PC-3 (cell line): ENCODE results near the gene KIDINS220.

Experiments
- EZH2 ChIP-seq: fragments of 300-600 bp; sonication (generic); IDR thresholded peaks from one replicate; pipeline ENCODE4 v1.6.1; 2017; ENCODE audit warnings: antibody characterized with exemption, mild to moderate bottlenecking, low read length; ENCODE audit not compliant: unreplicated experiment
- TF ChIP-seq, protein P1 (sequence below): fragments of 300-600 bp; sonication (generic); conservative IDR thresholded peaks from 2 replicates; pipeline ENCODE4 v1.5.1; 2017; ENCODE audit warnings: antibody characterized with exemption, low read depth, mild to moderate bottlenecking, low read length

DNA sequence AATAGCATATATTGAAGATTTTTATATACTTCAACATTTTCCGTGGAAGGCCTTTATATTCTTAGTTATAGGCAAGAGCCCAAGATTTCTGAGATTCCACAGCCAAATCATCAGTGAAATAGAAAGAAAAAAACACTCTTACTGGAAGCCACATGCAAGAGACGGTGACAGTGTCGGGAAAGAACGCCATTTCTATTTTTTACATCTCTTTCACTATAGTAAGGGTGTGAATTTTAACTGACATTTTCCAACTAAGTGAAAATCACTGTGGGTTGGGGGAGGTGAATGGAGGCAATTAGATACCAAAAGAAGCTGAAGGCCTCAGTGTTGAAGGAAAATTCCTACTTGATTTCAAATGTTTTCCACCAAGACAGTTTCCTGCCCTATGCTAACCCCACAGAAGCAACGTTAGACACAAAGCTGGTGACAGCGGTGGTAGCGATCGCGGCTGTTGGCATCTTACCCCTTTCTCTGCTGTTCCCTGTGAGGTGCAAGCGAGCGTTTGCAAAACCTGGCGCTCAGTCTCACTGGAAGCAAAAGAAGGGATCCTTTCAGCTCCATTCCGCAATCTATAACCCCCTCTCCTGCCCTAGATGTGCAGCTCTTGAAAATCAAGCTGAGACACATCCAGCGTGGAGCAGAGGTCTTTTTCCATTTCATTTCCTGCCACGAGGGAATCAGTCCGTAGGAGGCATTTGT is 135.6 kb downstream of the KIDINS220 start:
- TF ChIP-seq, protein P1, sequence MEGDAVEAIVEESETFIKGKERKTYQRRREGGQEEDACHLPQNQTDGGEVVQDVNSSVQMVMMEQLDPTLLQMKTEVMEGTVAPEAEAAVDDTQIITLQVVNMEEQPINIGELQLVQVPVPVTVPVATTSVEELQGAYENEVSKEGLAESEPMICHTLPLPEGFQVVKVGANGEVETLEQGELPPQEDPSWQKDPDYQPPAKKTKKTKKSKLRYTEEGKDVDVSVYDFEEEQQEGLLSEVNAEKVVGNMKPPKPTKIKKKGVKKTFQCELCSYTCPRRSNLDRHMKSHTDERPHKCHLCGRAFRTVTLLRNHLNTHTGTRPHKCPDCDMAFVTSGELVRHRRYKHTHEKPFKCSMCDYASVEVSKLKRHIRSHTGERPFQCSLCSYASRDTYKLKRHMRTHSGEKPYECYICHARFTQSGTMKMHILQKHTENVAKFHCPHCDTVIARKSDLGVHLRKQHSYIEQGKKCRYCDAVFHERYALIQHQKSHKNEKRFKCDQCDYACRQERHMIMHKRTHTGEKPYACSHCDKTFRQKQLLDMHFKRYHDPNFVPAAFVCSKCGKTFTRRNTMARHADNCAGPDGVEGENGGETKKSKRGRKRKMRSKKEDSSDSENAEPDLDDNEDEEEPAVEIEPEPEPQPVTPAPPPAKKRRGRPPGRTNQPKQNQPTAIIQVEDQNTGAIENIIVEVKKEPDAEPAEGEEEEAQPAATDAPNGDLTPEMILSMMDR = no peak
- no peak for TF ChIP-seq EZH2
